Coronary artery (tissue), 2 donors: ENCODE results near the gene PNKP.

ENCODE experiments used
- DNase-seq: peaks from one replicate; pipeline ENCODE4 v3.0.0-alpha.2; 2017; ENCODE audit warnings: low spot score
- H3K27ac ChIP-seq, 2 donors: fragments of 200-600 bp; sonication (generic); one replicate each; pipeline ENCODE4 v1.5.1; 2016 to 2019
- H3K4me3 ChIP-seq: fragments of 200-600 bp; sonication (generic); 2 replicates; pipeline ENCODE4 v1.5.1; 2016; ENCODE audit warnings: mild to moderate bottlenecking, moderate library complexity
- TF ChIP-seq, protein P1 (sequence below): fragments of 200-600 bp; sonication (generic); IDR thresholded peaks from one replicate; pipeline ENCODE4 v1.5.1; 2019; ENCODE audit warnings: antibody characterized with exemption

The PNKP gene

GRCh38 chr19:49814010-49814409 is 53.4 kb downstream of the PNKP start:
- no peak for DNase-seq
- TF ChIP-seq, protein P1, sequence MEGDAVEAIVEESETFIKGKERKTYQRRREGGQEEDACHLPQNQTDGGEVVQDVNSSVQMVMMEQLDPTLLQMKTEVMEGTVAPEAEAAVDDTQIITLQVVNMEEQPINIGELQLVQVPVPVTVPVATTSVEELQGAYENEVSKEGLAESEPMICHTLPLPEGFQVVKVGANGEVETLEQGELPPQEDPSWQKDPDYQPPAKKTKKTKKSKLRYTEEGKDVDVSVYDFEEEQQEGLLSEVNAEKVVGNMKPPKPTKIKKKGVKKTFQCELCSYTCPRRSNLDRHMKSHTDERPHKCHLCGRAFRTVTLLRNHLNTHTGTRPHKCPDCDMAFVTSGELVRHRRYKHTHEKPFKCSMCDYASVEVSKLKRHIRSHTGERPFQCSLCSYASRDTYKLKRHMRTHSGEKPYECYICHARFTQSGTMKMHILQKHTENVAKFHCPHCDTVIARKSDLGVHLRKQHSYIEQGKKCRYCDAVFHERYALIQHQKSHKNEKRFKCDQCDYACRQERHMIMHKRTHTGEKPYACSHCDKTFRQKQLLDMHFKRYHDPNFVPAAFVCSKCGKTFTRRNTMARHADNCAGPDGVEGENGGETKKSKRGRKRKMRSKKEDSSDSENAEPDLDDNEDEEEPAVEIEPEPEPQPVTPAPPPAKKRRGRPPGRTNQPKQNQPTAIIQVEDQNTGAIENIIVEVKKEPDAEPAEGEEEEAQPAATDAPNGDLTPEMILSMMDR, result no peak
- Histone ChIP-seq H3K4me3 (peak overlapping the region; percentile 82), H3K27ac (peak overlapping the region; percentile 68 to 92)

- Histone ChIP-seq H3K27ac (peak within 1 kb of the TSS; percentile 68 to 92), H3K4me3 (peak within 1 kb of the TSS; percentile 82)
- TF ChIP-seq, protein P1, result no peak
- peak; percentile 98 for DNase-seq
Measured at GRCh38 chr19:49812997-49813861, 54.1 kb downstream of the PNKP start, which contains the start of gene FUZ. Gene FUZ (minus strand): TSS chr19:49813292. CDS start chr19:49813106, 186 bp downstream.

- no peak for DNase-seq
- Histone ChIP-seq H3K27ac (peak overlapping the region; percentile 68 to 92), H3K4me3 (peak overlapping the region; percentile 82)
- TF ChIP-seq, protein P1, result no peak
Measured at GRCh38 chr19:49812452-49812996, 54.9 kb downstream of the PNKP start.

- no peak overlapping the region for H3K4me3 ChIP-seq
- no peak overlapping the region for H3K27ac ChIP-seq
- TF ChIP-seq, protein P1, result no peak
- DNase-seq, result no peak
Measured at GRCh38 chr19:49811328-49811727, 56.0 kb downstream of the PNKP start.
